ENCODE data around the gene DYNC2LI1.

DYNC2LI1 gene

GRCh38 chr2:43758739-43759138 lies 15.1 kb upstream of the DYNC2LI1 start:
- CTCF ChIA-PET = interaction anchor here (0.6 kb wide), 1 partner anchor 1678 kb away, joined by 4 read pairs; no protein-coding TSS in a partner anchor
- peak overlapping the region; percentile 66 for H3K27ac ChIP-seq
- no peak for DNase-seq (ENCODE audit: low spot score)
- POLR2A ChIA-PET (ENCODE audit: low non-redundant PET) = no interaction called here
- no peak for TF ChIP-seq CTCF (conservative IDR thresholded peaks at IDR 0.05; ENCODE audit: low read depth)

GRCh38 chr2:43759195-43759594 lies 14.6 kb upstream of the DYNC2LI1 start:
- H3K27ac ChIP-seq = no peak overlapping the region
- peak; percentile 48 for DNase-seq (ENCODE audit: low spot score)

GRCh38 chr2:43762286-43762685 lies 11.6 kb upstream of the DYNC2LI1 start:
- CTCF ChIA-PET = no interaction called here
- TF ChIP-seq CTCF (conservative IDR thresholded peaks at IDR 0.05; ENCODE audit: low read depth) = no peak
- DNase-seq (ENCODE audit: low spot score) = no peak
- H3K27ac ChIP-seq = no peak overlapping the region
- POLR2A ChIA-PET (ENCODE audit: low non-redundant PET) = no interaction called here

More at GRCh38 chr2:43759195-43759594, 14.6 kb upstream of the DYNC2LI1 start:
- ChIA-PET POLR2A (ENCODE audit: low non-redundant PET) (no interaction called here), CTCF (interaction anchor here (0.6 kb wide), 1 partner anchor 1677 kb away, joined by 4 read pairs; no protein-coding TSS in a partner anchor)
- TF ChIP-seq CTCF (conservative IDR thresholded peaks at IDR 0.05; ENCODE audit: low read depth) = no peak

GRCh38 chr2:43763091-43763490 lies 10.7 kb upstream of the DYNC2LI1 start:
- no peak overlapping the region for H3K27ac ChIP-seq
- CTCF ChIA-PET = no interaction called here
- no peak for DNase-seq (ENCODE audit: low spot score)
- no peak for TF ChIP-seq CTCF (conservative IDR thresholded peaks at IDR 0.05; ENCODE audit: low read depth)
- POLR2A ChIA-PET (ENCODE audit: low non-redundant PET) = no interaction called here

- H3K27ac ChIP-seq = no peak overlapping the region
- ChIA-PET CTCF (no interaction called here), POLR2A (ENCODE audit: low non-redundant PET) (no interaction called here)
- no peak for DNase-seq (ENCODE audit: low spot score)
- no peak for TF ChIP-seq CTCF (conservative IDR thresholded peaks at IDR 0.05; ENCODE audit: low read depth)
These were observed 9.6 kb upstream of the DYNC2LI1 start for GRCh38 chr2:43764086-43764705.

- ChIA-PET CTCF (no interaction called here), POLR2A (ENCODE audit: low non-redundant PET) (no interaction called here)
- TF ChIP-seq CTCF (conservative IDR thresholded peaks at IDR 0.05; ENCODE audit: low read depth) = no peak
- peak; percentile 28 for DNase-seq (ENCODE audit: low spot score)
- H3K27ac ChIP-seq = no peak overlapping the region
These were observed 7.8 kb upstream of the DYNC2LI1 start for GRCh38 chr2:43766006-43766405.
